ELF-1 (cell line): ENCODE data around the gene TMOD2.
"Not testable (repeated sequence)": the region's sequence is repeated elsewhere in the genome, so short reads cannot be mapped to it uniquely, and the experiment has no call there.

Experiments used
- DNase-seq: peaks from one replicate; pipeline ENCODE4 v3.0.0-alpha.2; 2016; ENCODE audit warnings: low read depth, low spot score

Gene TMOD2

GRCh38 chr15:51774916-51775315 is 23.5 kb downstream of the TMOD2 start:
- no peak for DNase-seq

DNA sequence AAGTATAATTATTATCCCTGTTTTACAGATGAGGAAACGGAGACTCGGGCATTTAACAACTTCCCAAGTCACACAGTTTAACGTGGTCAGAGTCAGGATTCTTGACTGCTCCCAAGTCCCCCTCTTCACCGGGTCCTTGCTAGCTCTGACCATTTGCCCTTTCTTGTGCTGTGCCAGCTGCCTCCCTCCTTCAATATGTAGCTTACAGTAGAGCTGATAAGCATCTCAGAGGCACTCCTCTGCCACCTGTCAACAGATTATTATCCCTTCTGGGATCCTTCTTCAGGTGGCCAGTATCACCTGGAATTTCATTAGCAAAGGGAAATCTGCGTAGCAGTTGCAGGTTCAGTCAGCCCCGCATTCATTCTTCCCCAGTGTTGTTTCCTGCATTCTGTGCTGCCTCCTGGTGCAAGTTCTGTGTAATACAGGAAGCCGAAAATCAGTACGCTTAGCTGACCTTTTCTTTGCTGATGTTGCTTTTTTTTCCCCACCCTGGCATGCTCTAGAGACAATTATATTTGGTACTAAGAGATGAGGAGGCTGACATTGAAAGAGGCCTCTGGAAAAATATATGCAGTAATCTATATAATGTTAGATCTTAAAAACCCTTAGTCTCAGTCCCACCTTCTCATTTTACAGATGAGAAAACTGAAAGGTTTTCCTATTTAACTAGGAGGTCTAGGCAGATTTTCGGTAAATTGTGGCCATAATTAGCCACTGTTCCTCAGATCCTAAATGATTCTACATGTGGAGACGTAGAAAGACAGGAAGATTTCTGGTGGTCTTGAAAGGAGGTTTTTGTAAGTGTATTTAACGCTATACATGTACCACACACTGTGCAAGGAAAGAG is 24.8 kb downstream of the TMOD2 start:
- DNase-seq, result peak; percentile 68

DNA sequence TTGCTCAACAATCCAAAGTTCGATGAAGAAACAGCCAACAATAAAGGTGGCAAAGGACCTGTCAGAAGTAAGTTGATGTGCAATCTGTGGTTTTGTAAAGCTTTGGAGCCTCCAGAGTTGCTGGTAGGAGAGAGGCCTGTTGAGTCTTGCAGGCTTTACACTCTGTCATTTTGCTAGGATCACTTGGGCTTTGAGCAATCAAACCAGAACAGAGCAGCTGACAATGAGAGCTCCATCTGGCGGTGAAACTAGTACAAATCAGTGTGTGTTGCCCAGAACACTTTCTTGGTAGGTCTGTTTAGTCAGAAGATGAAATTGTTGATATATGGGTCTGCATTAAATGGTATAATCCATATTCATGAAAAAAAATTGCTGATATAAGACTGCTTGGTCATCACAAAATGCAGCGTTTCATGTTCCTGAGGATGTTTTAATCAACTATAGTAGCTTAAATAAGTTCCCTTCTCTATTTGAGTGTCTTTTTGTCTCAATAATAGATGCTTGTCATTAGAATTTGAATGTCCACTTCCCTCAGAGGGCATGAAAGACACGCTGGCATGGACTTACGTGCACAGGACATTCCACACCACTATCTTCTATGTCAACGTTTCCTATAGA is 25.7 kb downstream of the TMOD2 start:
- peak; percentile 71 for DNase-seq

GRCh38 chr15:51780636-51781035 is 29.2 kb downstream of the TMOD2 start:
- no peak for DNase-seq

DNA sequence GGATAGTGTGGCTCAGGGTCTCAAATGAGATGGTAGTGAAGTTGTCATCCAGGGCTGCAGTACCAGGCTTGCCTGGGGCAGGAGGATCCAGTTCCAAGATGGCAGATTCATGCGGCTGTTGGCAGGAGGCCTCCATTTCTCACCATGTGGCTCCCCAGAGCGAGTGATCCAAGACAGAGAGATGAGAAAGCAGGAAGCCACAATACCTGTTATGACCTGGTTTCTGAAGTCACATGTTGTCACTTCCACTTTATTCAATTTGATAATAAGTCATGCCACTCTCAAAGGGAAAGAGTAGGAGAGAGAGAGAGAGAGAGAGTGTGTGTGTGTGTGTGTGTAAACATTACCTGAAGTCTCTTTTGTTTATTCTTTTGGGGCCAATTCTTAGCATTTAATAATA is 30.1 kb downstream of the TMOD2 start:
- no peak for DNase-seq

GRCh38 chr15:51782357-51782896 is 31.0 kb downstream of the TMOD2 start:
- no peak for DNase-seq

- no peak for DNase-seq
These were observed 32.6 kb downstream of the TMOD2 start for GRCh38 chr15:51783967-51784366.

- DNase-seq, result peak; percentile 94
These were observed 35.7 kb downstream of the TMOD2 start for GRCh38 chr15:51787130-51787529.

GRCh38 chr15:51792474-51792873 is 41.1 kb downstream of the TMOD2 start:
- DNase-seq, result not testable (repeated sequence)

DNA sequence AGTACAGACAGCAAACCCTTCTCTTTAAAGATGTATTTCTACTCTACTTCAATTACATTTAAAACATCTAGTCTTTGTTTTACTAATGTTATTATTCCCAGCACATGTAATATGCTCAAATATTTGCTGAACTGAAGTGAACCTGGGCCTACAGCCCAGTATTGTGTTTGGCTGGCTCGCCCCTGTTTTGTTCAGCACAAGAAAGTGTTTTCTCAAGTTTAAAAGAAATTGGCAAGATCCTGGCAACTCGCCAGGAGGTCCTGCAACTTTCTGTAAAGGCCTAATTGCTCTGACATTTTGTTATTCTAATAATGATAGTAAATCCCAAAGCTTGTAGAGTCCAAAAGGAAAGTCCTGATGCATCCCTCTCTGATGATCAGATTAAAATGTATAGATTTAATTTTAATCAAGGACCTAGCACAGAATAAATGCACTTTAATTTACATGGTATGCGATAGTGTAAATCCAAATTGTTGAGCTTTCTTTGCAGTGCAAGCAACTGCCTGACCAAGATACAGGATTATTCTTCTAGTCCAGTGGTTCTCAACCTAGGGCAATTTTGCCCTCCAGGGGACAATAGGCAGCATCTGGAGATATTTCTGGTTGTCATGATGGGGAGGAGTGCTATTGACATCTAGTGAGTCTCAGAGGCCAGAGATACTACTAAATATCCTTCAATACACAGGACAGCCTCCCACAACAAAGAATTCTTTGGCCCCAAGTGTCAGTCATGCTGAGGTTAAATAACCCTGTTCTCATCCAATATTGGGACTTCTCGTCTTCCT is 42.3 kb downstream of the TMOD2 start:
- no peak for DNase-seq

- DNase-seq, result no peak
These were observed 45.5 kb downstream of the TMOD2 start for GRCh38 chr15:51796847-51797401.

DNA sequence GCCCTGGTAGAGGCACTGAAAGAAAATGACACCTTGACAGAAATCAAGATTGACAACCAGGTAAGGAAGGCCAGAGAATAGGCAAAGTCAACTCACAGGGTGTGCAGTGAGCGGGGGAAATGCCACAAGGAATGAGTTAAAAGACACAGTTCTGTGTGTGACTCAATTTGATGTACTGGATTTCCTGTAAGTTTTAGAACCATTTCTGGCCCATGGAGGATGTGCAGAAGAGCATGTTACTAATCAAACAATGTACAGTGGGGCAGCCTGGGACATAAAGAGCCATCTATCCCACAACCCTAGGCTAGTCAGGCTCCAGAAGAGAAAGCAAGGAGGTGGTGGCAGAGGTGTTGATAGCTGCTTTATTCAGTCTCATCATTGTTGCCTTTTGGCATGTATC is 46.9 kb downstream of the TMOD2 start:
- DNase-seq, result no peak

DNA sequence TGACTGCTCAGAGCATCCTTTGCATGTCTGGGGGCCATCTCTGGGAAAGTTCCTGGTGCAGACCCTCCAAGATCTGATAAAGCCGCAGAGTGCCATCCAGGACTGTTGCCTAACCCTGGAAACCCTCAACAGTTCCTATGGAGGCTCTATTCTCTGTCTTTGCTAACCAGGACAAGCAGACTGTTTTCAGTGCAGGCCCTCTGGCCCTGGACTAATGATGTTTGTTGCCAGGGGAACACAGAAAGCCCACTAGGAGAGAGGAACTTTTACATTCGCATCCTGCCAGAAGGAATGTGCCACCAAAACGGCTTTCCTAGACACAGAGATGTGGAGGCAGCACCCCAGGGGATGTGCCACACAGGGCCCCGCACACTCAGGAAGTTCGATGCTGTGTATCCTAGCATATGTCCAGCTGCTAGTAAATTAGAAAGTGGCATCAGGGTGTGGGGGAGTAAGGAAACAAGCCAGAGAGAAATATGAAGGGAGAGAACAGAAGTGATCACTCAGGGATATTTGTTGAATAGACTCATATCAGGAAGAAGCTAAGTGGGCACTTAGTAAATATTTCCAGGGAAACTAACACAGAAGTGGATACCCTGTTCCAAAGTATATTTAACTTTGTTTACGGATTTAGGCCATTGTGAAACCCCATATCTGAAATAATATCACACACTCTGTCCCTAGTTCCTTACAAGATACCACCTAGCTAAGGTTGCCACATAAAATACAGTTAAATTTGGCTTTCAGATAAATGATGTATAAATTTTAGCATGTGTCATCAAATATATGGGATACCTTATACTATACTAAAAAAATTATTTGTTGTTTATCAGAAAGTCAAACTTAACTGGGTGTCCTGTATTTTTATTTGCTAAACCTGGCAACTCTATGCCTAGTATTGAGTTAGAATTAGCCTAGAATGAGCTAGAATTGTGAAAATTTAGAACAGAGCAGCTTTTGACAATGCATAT is 48.2 kb downstream of the TMOD2 start:
- DNase-seq, result no peak

GRCh38 chr15:51801391-51801835 is 50.0 kb downstream of the TMOD2 start:
- DNase-seq, result peak; percentile 44

DNA sequence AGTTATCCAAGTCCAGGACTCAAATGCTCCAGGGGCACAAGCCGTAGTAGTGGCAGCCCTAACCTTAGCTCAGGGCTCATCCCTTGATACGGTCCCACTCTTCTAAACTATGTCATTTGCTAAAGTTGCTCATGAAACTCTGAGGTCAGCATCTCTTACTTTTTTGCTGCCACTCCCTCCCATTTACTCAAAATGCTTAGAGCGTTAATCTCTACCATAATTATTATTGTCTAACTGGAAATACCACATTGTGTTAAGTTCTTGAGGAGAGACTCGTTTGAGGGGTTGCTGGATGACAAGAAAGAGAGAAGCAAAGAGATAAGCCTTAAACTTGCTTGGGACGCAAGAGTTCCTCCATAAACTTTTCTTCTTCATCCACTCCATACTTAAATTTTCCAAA is 51.2 kb downstream of the TMOD2 start:
- no peak for DNase-seq

GRCh38 chr15:51803965-51804364 is 52.6 kb downstream of the TMOD2 start:
- no peak for DNase-seq

DNA sequence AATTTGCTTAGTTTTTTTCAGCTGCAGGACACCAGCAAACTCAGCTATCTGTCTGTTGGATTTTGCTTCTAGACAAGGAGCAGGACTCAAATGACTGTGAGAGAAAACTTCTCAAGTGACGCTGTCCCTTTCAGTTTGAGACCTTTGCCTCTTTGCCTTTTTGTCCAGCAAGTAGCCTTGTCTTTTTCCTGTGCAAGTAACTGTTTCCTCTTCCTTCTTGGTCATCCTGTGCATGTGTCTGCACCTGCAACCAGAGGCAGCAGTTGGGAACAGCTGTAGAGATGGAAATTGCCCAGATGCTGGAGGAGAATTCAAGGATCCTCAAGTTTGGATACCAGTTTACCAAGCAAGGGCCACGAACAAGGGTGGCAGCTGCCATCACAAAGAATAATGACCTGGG is 54.7 kb downstream of the TMOD2 start:
- DNase-seq, result no peak

GRCh38 chr15:51809457-51809856 is 58.1 kb downstream of the TMOD2 start:
- no peak for DNase-seq

- DNase-seq, result no peak
These were observed 61.2 kb downstream of the TMOD2 start for GRCh38 chr15:51812598-51812997.

DNA sequence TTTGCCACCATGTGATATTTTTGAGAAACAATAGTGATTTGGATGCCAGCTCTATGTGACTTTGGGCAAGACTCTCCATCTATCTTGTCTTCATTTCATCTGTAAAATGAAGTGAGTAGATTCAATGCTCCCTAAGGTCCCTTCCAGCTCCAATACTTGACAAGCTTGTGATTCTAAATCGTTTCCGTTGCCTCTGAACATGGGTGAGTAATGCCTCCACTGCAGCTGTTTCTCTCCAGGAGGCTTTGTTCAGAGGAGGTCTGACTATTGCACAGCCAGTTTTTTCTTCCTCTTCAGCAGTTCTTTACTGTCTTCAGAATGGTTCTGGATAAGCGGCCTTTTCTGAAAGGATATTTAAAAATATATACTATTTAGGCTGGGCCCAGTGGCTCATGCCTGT is 63.2 kb downstream of the TMOD2 start:
- no peak for DNase-seq

DNA sequence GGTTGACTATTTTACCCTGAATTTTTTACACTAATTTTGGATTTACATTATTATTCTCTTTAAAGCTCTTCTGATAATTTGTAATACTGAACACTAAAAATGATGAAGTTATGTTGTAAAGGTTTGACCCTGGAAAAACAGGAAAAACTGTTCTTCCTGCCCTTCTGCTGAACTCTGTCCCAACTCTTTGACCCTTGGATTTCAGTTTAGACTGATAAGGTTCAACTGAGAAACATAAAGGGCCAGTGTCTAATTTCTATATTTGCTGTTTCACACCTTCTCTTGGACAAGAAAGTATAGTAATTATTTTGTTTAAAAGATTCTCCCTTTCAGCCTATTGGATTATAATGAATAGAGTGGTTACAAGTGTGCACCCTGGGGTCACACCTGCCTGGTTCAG is 65.2 kb downstream of the TMOD2 start:
- no peak for DNase-seq
